SK-N-SH (cell line): ENCODE results near the gene NFASC. TPM values are rescaled to one million over a fixed set of nuclear protein-coding genes. Genes with fewer than 3 reads are reported as not detected.

Experiments used
- CTCF ChIA-PET: fragments of 300-600, 350-600 bp; formaldehyde crosslinking; extraction: SDS; loops from one replicate; lab custom pipeline; 2021; lab: Yijun Ruan, JAX
- POLR2A ChIA-PET: fragments of 350-600 bp; sonication (Branson Sonifier 250); formaldehyde crosslinking; extraction: SDS; loops from one replicate; lab custom pipeline; 2020; ENCODE audit warnings: antibody characterized with exemption, inconsistent platforms; lab: Yijun Ruan, JAX
- DNase-seq: peaks from one replicate; pipeline ENCODE4 v3.0.0; 2012
- H2AFZ ChIP-seq: fragments of 200-600 bp; sonication (generic); 2 replicates; pipeline ENCODE4 v1.8.1; 2016; ENCODE audit warnings: antibody characterized with exemption, mild to moderate bottlenecking, low read depth
- H3F3A ChIP-seq: fragments of 200-600 bp; sonication (generic); replicated peaks from 2 replicates; pipeline ENCODE3; 2016; ENCODE audit warnings: antibody characterized with exemption, mild to moderate bottlenecking; ENCODE audit not compliant: insufficient read depth
- H3K27ac ChIP-seq, 2 experiments: fragments of 200-500 bp in 1 of 2; fragments of 200-600 bp in 1 of 2; sonication (Bioruptor generic) in 1 of 2; sonication (generic), shearing (Covaris generic) in 1 of 2; 2 replicates each; pipeline versions ENCODE4 v1.5.1 to v1.6.1; 2014 to 2016; ENCODE audit warnings: low read depth in 2 of 2, inconsistent platforms in 1 of 2, low read length in 1 of 2, mild to moderate bottlenecking in 1 of 2, mixed read lengths in 1 of 2
- H3K27me3 ChIP-seq: fragments of 200-600 bp; sonication (generic), shearing (Covaris generic); 2 replicates; pipeline ENCODE4 v1.6.1; 2016; ENCODE audit warnings: mixed run types; ENCODE audit not compliant: insufficient read depth
- H3K36me3 ChIP-seq, 2 experiments: fragments of 200-500 bp in 1 of 2; fragments of 200-600 bp in 1 of 2; sonication (Bioruptor generic) in 1 of 2; sonication (generic) in 1 of 2; replicated peaks in 1 of 2; 2 replicates each; pipeline versions ENCODE3 to v1.5.1; 2014 to 2016; ENCODE audit warnings: low read length in 1 of 2, mild to moderate bottlenecking in 1 of 2; ENCODE audit not compliant: insufficient read depth in 2 of 2, control insufficient read depth in 1 of 2
- H3K4me1 ChIP-seq, 2 experiments: fragments of 200-500 bp in 1 of 2; fragments of 200-600 bp in 1 of 2; sonication (Bioruptor generic) in 1 of 2; sonication (generic), shearing (Covaris generic) in 1 of 2; 2 replicates each; pipeline versions ENCODE4 v1.5.1 to v1.6.1; 2014 to 2016; ENCODE audit warnings: low read depth in 1 of 2, low read length in 1 of 2, mixed run types in 1 of 2; ENCODE audit not compliant: insufficient read depth in 2 of 2, control insufficient read depth in 1 of 2
- H3K4me2 ChIP-seq: fragments of 200-600 bp; sonication (generic), shearing (Covaris generic); 2 replicates; pipeline ENCODE4 v1.6.1; 2017; ENCODE audit warnings: mixed run types
- H3K4me3 ChIP-seq, 2 experiments: fragments of 200-500 bp in 1 of 2; fragments of 200-600 bp in 1 of 2; sonication (Bioruptor generic) in 1 of 2; sonication (generic), shearing (Covaris generic) in 1 of 2; 2 replicates each; pipeline versions ENCODE4 v1.5.1 to v1.8.1; 2014 to 2016; ENCODE audit warnings: low read depth in 2 of 2, inconsistent platforms in 1 of 2, low read length in 1 of 2, mild to moderate bottlenecking in 1 of 2, mixed read lengths in 1 of 2, moderate library complexity in 1 of 2
- H3K79me2 ChIP-seq: fragments of 200-600 bp; sonication (generic); 2 replicates; pipeline ENCODE4 v1.8.1; 2017; ENCODE audit warnings: mild to moderate bottlenecking; ENCODE audit not compliant: insufficient read depth
- H3K9ac ChIP-seq: fragments of 200-600 bp; sonication (generic); 2 replicates; pipeline ENCODE4 v1.6.1; 2017; ENCODE audit warnings: mixed run types
- H3K9me2 ChIP-seq: fragments of 200-600 bp; sonication (generic); 2 replicates; pipeline ENCODE4 v1.6.1; 2017; ENCODE audit warnings: mixed run types
- H3K9me3 ChIP-seq: fragments of 200-600 bp; sonication (generic); 2 replicates; pipeline ENCODE4 v1.6.1; 2017; ENCODE audit warnings: mixed run types, mild to moderate bottlenecking, moderate library complexity
- H4K20me1 ChIP-seq: fragments of 200-600 bp; sonication (generic); 2 replicates; pipeline ENCODE4 v1.6.1; 2017; ENCODE audit warnings: mild to moderate bottlenecking, mixed run types; ENCODE audit not compliant: insufficient read depth
- ELF1 ChIP-seq: IDR thresholded peaks from 2 replicates; pipeline ENCODE4 v1.4.0; 2012
- EZH2phosphoT487 ChIP-seq: fragments of 200-600 bp; sonication (generic); IDR thresholded peaks from 2 replicates; pipeline ENCODE4 v1.6.1; 2017; ENCODE audit warnings: low read depth, mixed run types, mild to moderate bottlenecking, antibody characterized with exemption, moderate library complexity, borderline replicate concordance
- FOXM1 ChIP-seq: IDR thresholded peaks from 2 replicates; pipeline ENCODE4 v1.4.0; 2012; ENCODE audit warnings: low read depth, mild to moderate bottlenecking
- MEF2A ChIP-seq: IDR thresholded peaks from 2 replicates; pipeline ENCODE4 v1.4.0; 2012; ENCODE audit warnings: low read depth, borderline replicate concordance
- MXI1 ChIP-seq: IDR thresholded peaks from 2 replicates; pipeline ENCODE4 v1.6.1; 2012; ENCODE audit warnings: mild to moderate bottlenecking, low read depth, low read length, improper control_type of control experiment
- NRF1 ChIP-seq: IDR thresholded peaks from 2 replicates; pipeline ENCODE4 v1.6.1; 2012; ENCODE audit warnings: low read depth, mild to moderate bottlenecking, low read length
- POLR2AphosphoS5 ChIP-seq: IDR thresholded peaks from 2 replicates; pipeline ENCODE4 v1.6.1; 2012; ENCODE audit warnings: low read depth, low read length
- RFX5 ChIP-seq: IDR thresholded peaks from 2 replicates; pipeline ENCODE4 v1.6.1; 2012; ENCODE audit warnings: mild to moderate bottlenecking, improper control_type of control experiment, low read length
- RXRA ChIP-seq: IDR thresholded peaks from 2 replicates; pipeline ENCODE4 v1.4.0; 2012; ENCODE audit warnings: low read depth, mild to moderate bottlenecking, borderline replicate concordance
- SIN3A ChIP-seq: IDR thresholded peaks from 2 replicates; pipeline ENCODE4 v1.6.1; 2012; ENCODE audit warnings: low read depth, mild to moderate bottlenecking, low read length, moderate library complexity, borderline replicate concordance
- TAF1 ChIP-seq: IDR thresholded peaks from 2 replicates; pipeline ENCODE4 v1.6.1; 2012; ENCODE audit warnings: low read depth, mild to moderate bottlenecking, low read length, moderate library complexity, borderline replicate concordance
- YY1 ChIP-seq: IDR thresholded peaks from 2 replicates; pipeline ENCODE4 v1.4.0; 2012; ENCODE audit warnings: low read depth, mild to moderate bottlenecking
- WGBS: methylation state at CpG from one replicate; pipeline ENCODE4 v1.1.6; 2017; ENCODE audit warnings: low lambda C conversion rate; 5-methylcytosine and 5-hydroxymethylcytosine counted together
- polyA plus RNA-seq, 3 experiments: library from polyadenylated mRNA; depleted of rRNA; stranded (reverse); fragments of >200 nt; gene quantifications; 2 replicates each; pipeline ENCODE4 v1.2.3, GENCODE V29; 2012
- TF ChIP-seq, protein P1 (sequence below): IDR thresholded peaks from 2 replicates; pipeline ENCODE4 v1.4.0; 2012; ENCODE audit warnings: low read depth
- TF ChIP-seq, protein P2 (sequence below): IDR thresholded peaks from 2 replicates; pipeline ENCODE4; 2012
- TF ChIP-seq, protein P3 (sequence below): IDR thresholded peaks from 2 replicates; pipeline ENCODE4 v1.6.1; 2012; ENCODE audit warnings: mild to moderate bottlenecking, low read depth, low read length, moderate library complexity

NFASC gene
- polyA plus RNA-seq, 1 of the 3 experiments (the other 2 are of a cell fraction): 6.0 TPM

DNA sequence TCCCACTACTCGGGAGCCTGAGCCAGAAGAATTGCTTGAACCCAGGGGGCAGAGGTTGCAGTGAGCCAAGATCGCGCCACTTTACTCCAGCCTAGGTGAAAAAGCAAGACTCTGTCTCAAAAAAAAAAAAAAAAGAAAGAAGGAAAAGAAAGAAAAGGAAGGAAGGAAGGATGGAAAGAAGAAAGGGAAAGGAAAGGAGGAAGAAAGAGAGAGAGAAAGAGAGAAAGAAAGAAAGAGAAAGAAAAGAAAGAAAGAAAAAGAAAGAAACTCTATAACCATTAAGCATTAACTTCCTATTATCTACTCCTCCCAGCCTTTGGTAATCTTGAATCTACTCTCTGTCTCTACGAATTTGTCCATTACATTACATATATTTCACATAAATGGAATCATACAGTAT lies 6.9 kb upstream of the NFASC start:
- no peak for DNase-seq
- POLR2A ChIA-PET: no interaction called here
- 47% methylated on average over 4 of the region's 4 CpGs for whole genome bisulfite sequencing
- TF ChIP-seq, protein P1, sequence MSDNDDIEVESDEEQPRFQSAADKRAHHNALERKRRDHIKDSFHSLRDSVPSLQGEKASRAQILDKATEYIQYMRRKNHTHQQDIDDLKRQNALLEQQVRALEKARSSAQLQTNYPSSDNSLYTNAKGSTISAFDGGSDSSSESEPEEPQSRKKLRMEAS: no peak
- TF ChIP-seq, protein P2, sequence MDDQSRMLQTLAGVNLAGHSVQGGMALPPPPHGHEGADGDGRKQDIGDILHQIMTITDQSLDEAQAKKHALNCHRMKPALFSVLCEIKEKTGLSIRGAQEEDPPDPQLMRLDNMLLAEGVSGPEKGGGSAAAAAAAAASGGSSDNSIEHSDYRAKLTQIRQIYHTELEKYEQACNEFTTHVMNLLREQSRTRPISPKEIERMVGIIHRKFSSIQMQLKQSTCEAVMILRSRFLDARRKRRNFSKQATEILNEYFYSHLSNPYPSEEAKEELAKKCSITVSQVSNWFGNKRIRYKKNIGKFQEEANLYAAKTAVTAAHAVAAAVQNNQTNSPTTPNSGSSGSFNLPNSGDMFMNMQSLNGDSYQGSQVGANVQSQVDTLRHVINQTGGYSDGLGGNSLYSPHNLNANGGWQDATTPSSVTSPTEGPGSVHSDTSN: no peak
- TF ChIP-seq, protein P3, sequence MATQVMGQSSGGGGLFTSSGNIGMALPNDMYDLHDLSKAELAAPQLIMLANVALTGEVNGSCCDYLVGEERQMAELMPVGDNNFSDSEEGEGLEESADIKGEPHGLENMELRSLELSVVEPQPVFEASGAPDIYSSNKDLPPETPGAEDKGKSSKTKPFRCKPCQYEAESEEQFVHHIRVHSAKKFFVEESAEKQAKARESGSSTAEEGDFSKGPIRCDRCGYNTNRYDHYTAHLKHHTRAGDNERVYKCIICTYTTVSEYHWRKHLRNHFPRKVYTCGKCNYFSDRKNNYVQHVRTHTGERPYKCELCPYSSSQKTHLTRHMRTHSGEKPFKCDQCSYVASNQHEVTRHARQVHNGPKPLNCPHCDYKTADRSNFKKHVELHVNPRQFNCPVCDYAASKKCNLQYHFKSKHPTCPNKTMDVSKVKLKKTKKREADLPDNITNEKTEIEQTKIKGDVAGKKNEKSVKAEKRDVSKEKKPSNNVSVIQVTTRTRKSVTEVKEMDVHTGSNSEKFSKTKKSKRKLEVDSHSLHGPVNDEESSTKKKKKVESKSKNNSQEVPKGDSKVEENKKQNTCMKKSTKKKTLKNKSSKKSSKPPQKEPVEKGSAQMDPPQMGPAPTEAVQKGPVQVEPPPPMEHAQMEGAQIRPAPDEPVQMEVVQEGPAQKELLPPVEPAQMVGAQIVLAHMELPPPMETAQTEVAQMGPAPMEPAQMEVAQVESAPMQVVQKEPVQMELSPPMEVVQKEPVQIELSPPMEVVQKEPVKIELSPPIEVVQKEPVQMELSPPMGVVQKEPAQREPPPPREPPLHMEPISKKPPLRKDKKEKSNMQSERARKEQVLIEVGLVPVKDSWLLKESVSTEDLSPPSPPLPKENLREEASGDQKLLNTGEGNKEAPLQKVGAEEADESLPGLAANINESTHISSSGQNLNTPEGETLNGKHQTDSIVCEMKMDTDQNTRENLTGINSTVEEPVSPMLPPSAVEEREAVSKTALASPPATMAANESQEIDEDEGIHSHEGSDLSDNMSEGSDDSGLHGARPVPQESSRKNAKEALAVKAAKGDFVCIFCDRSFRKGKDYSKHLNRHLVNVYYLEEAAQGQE: no peak
- TF ChIP-seq MEF2A (no peak), TAF1 (no peak), MXI1 (no peak), NRF1 (no peak), RFX5 (no peak), SIN3A (no peak)
- Histone ChIP-seq H3K9me2 (no peaks in the 10 kb centered on the region), H3K9me3 (no peaks in the 10 kb centered on the region), H3K9ac (no peak overlapping the region), H3F3A (no peaks in the 10 kb centered on the region), H3K27ac (no peak overlapping the region), H3K4me2 (no peak overlapping the region), H3K4me1 (peaks cover 0 to 3% of the 10 kb centered on the region in 2 experiments; a peak in 1 of 4 replicates), H3K36me3 (no peaks in the 10 kb centered on the region), H3K4me3 (no peak overlapping the region), H3K27me3 (no peaks in the 10 kb centered on the region), H3K79me2 (no peaks in the 10 kb centered on the region), H4K20me1 (no peaks in the 10 kb centered on the region), H2AFZ (no peak overlapping the region)
- CTCF ChIA-PET: no interaction called here

DNA sequence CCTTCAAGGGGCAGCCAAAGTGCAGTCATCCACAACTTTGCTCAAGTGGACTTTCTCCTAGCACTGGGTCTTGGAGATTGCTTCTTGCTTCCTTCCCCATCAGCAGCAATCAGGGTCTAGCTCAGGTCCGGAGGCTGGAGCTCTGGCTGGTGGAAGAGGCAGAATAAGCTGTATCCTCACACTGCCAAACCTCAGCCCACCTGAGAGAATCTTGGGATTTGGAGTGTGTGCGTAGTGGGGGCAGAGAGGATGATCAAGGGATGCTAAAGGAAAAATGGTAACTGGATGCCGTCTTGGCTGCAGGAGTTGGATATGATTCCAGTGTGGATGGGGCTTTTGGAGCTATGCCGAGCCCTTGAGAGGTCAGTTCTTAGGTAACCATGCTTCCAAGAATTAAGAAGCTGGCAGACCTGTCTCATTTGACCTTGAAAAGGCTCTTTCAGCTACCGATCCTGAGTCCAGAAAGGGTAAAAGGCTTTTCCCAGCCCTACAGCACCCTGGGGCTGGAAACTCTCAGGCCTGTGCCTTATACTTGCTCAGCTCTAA lies 4.5 kb upstream of the NFASC start:
- H4K20me1 ChIP-seq: no peaks in the 10 kb centered on the region
- no peaks in the 10 kb centered on the region for H3K36me3 ChIP-seq
- no peaks in the 10 kb centered on the region for H3K9me3 ChIP-seq
- no peak overlapping the region for H3K4me3 ChIP-seq
- CTCF ChIA-PET: interaction anchor here (1.2 kb wide), 1 partner anchor 58 kb away, joined by 6 read pairs; no protein-coding TSS in a partner anchor
- no peak for DNase-seq
- no peaks in the 10 kb centered on the region for H3K9me2 ChIP-seq
- no peaks in the 10 kb centered on the region for H3F3A ChIP-seq
- H3K4me2 ChIP-seq: no peak overlapping the region
- TF ChIP-seq POLR2AphosphoS5 (no peak), RFX5 (no peak), FOXM1 (no peak), SIN3A (no peak), EZH2phosphoT487 (no peak), YY1 (no peak), ELF1 (no peak), RXRA (no peak)
- TF ChIP-seq, protein P2: no peak
- no peak overlapping the region for H2AFZ ChIP-seq
- WGBS: 61% methylated on average over 4 of the region's 5 CpGs
- POLR2A ChIA-PET: no interaction called here
- H3K79me2 ChIP-seq: no peaks in the 10 kb centered on the region
- no peak overlapping the region for H3K27ac ChIP-seq
- H3K4me1 ChIP-seq: no peaks in the 10 kb centered on the region
- no peaks in the 10 kb centered on the region for H3K27me3 ChIP-seq
- no peak overlapping the region for H3K9ac ChIP-seq
